Thoracic aorta (tissue), 2 donors: ENCODE results near the gene COL6A5. TPM values are rescaled to one million over a fixed set of nuclear protein-coding genes. Genes with fewer than 3 reads are reported as not detected.

Source experiments
- ATAC-seq: fragments of 150-250 bp; one replicate; pipeline ENCODE4 v1.8.0; 2017; ENCODE audit warnings: low read depth; ENCODE audit not compliant: insufficient number of reproducible peaks, low FRiP score
- DNase-seq: peaks from one replicate; pipeline ENCODE4 v3.0.0-alpha.2; 2020; ENCODE audit warnings: low spot score
- H3K27ac ChIP-seq, 2 donors: fragments of 200-600 bp; sonication (generic); 1 replicate in 1 of 2; 2 replicates in 1 of 2; pipeline ENCODE4 v1.5.1; 2016; ENCODE audit warnings: mild to moderate bottlenecking in 2 of 2, moderate library complexity in 2 of 2
- H3K27me3 ChIP-seq: fragments of 200-600 bp; sonication (generic); replicated peaks from 2 replicates; pipeline ENCODE4 v1.6.0; 2016; ENCODE audit warnings: mild to moderate bottlenecking; ENCODE audit not compliant: insufficient read depth
- H3K36me3 ChIP-seq: fragments of 200-600 bp; sonication (generic); one replicate; pipeline ENCODE4 v1.5.1; 2016
- H3K4me1 ChIP-seq, 2 donors: fragments of 200-600 bp; sonication (generic); 1 replicate in 1 of 2; 2 replicates in 1 of 2; pipeline versions ENCODE4 v1.5.1 to v1.6.0; 2016; ENCODE audit warnings: low read depth in 2 of 2, mild to moderate bottlenecking in 1 of 2; ENCODE audit not compliant: control insufficient read depth in 1 of 2
- H3K4me3 ChIP-seq: fragments of 200-600 bp; sonication (generic); 2 replicates; pipeline ENCODE4 v1.5.1; 2016; ENCODE audit warnings: mild to moderate bottlenecking
- H3K9me3 ChIP-seq: fragments of 200-600 bp; sonication (generic); 2 replicates; pipeline ENCODE4 v1.5.1; 2016
- total RNA-seq, 2 donors: library from RNA; depleted of rRNA; stranded (reverse); fragments of >200 nt; gene quantifications; one replicate each; pipeline versions ENCODE4 v1.1.0 to v1.2.3, GENCODE V29; 2016
- TF ChIP-seq, protein P1 (sequence below): fragments of 200-600 bp; sonication (generic); IDR thresholded peaks from one replicate; pipeline ENCODE4 v1.5.1; 2019; ENCODE audit warnings: antibody characterized with exemption

Gene COL6A5
- total RNA-seq, 2 donors from 2014 or later = not detected

DNA sequence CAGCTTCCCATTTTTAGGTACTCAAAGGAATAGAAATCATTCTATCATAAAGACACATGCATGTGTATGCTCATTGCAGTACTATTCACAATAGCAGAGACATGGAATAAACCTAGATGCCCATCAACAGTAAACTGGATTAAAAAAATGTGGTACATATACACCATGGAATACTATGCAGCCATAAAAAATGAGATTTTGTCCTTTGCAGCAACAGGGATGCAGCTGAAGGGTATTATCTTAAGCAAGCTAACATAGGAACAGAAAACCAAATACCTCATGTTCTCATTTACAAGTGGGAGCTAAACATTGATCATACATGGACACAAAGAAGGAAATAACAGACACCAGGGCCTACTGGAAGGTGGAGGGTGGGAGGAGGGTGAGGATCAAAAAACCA is 33.1 kb upstream of the COL6A5 start:
- Histone ChIP-seq H3K4me1 (no peaks in the 10 kb centered on the region), H3K27ac (no peak overlapping the region), H3K27me3 (no peaks in the 10 kb centered on the region), H3K36me3 (no peaks in the 10 kb centered on the region), H3K9me3 (no peaks in the 10 kb centered on the region), H3K4me3 (no peak overlapping the region)
- ATAC-seq (no peak), DNase-seq (no peak)
- TF ChIP-seq, protein P1, sequence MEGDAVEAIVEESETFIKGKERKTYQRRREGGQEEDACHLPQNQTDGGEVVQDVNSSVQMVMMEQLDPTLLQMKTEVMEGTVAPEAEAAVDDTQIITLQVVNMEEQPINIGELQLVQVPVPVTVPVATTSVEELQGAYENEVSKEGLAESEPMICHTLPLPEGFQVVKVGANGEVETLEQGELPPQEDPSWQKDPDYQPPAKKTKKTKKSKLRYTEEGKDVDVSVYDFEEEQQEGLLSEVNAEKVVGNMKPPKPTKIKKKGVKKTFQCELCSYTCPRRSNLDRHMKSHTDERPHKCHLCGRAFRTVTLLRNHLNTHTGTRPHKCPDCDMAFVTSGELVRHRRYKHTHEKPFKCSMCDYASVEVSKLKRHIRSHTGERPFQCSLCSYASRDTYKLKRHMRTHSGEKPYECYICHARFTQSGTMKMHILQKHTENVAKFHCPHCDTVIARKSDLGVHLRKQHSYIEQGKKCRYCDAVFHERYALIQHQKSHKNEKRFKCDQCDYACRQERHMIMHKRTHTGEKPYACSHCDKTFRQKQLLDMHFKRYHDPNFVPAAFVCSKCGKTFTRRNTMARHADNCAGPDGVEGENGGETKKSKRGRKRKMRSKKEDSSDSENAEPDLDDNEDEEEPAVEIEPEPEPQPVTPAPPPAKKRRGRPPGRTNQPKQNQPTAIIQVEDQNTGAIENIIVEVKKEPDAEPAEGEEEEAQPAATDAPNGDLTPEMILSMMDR = no peak

DNA sequence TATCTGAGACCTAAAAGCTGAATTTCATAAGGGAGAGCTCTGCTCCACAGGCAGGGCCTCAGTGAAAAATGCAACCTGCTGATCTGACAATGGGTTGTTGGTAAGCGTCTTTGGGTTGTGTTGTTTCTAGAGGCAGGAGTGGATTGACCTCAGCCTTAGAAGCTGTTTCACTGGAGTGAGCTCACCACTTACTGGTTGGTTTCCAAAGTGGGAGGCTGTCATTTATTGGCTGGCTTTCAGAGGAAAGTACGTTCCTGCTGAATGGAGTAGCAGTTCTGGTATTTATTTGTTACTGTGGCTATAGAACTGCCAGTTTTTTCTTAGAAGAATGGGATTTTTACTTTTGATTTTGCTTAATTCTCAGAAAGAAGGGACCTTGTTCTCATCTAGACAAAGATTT is 29.3 kb upstream of the COL6A5 start:
- H3K27ac ChIP-seq = no peak overlapping the region
- ATAC-seq (no peak), DNase-seq (no peak)
- no peaks in the 10 kb centered on the region for H3K4me1 ChIP-seq
- H3K9me3 ChIP-seq = no peaks in the 10 kb centered on the region
- H3K36me3 ChIP-seq = no peaks in the 10 kb centered on the region
- no peak overlapping the region for H3K4me3 ChIP-seq
- H3K27me3 ChIP-seq = no peaks in the 10 kb centered on the region
- TF ChIP-seq, protein P1 = no peak

DNA sequence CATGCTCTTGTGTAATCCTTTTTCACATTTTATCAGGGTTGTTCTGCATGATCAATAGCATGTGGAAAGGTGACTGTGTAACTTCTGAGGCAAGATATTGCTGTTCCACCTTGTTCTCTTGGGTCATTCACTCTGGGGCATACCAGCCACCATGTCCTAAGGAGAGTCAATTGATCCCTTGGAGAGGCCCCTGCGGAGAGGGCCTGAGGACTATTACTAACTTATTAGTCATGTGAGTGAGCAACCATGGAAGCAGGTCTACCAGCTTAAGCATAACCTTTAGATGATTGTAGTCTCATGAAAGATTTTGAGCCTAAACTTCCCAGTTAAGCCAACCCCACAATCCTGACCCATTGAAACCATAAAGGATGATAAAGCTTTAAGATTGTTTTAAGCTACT is 22.0 kb upstream of the COL6A5 start:
- no peak overlapping the region for H3K4me3 ChIP-seq
- DNase-seq (no peak), ATAC-seq (no peak)
- H3K4me1 ChIP-seq = no peaks in the 10 kb centered on the region
- H3K36me3 ChIP-seq = no peaks in the 10 kb centered on the region
- no peak overlapping the region for H3K27ac ChIP-seq
- H3K27me3 ChIP-seq = no peaks in the 10 kb centered on the region
- peaks cover 2% of the 10 kb centered on the region for H3K9me3 ChIP-seq
- TF ChIP-seq, protein P1 = no peak

DNA sequence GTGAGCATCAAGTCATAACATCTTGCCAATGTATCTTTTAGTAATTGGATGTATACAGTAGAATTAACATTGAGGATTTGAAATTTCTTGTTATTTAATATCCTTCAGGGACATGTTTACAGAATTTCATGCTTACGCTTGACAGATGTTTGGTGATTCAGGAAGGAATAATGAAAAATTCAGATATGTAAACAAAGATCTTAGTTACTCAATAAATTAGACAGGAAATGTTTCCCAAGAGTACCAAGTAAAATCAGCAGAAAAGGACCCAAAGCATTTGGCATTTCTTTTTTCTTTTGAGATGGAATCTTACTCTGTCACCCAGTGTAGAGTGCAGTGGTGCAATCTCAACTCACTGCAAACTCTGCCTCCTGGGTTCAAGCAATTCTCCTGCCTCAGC is 4.7 kb upstream of the COL6A5 start:
- Histone ChIP-seq H3K27me3 (no peaks in the 10 kb centered on the region), H3K9me3 (no peaks in the 10 kb centered on the region), H3K27ac (no peak overlapping the region), H3K4me3 (no peak overlapping the region), H3K4me1 (no peaks in the 10 kb centered on the region), H3K36me3 (no peaks in the 10 kb centered on the region)
- ATAC-seq (no peak), DNase-seq (no peak)
- TF ChIP-seq, protein P1 = no peak

DNA sequence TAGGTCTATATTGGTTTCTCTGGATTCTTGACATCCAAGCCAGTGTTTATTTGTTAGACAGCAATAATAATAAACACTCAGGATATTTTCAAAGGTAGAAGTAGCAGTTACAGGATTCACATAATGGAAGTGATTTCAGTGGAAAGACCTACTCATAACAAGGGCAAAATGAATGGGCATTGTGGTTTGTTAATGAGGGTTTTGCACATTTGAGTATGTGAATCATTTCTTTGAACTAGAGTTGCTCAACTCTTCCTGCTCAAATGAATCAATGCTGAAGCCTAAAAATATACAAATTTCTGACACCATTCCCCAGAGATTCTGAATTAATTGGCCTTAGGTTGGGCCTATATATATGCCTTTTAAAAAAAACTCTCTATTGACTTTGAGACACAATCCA is 4.1 kb upstream of the COL6A5 start:
- no peak overlapping the region for H3K4me3 ChIP-seq
- no peak for ATAC-seq
- no peaks in the 10 kb centered on the region for H3K9me3 ChIP-seq
- no peak overlapping the region for H3K27ac ChIP-seq
- no peaks in the 10 kb centered on the region for H3K4me1 ChIP-seq
- H3K27me3 ChIP-seq = no peaks in the 10 kb centered on the region
- TF ChIP-seq, protein P1 = no peak
- no peak for DNase-seq
- no peaks in the 10 kb centered on the region for H3K36me3 ChIP-seq
